ENCODE results near the gene HDAC11.

GRCh38 chr3:13495921-13496723, 16.0 kb downstream of the HDAC11 start:
- TF ChIP-seq CTCF (conservative IDR thresholded peaks at IDR 0.05) = peak; percentile 91
- TF ChIP-seq ZFX (IDR thresholded peaks at IDR 0.05) = no peak
